Forelimb muscle (tissue), 1 donor: ENCODE measurements around the gene VSIG4. TPM values are rescaled to one million over a fixed set of nuclear protein-coding genes. Genes with fewer than 3 reads are reported as not detected.

Experiments
- DNase-seq: peaks from one replicate; pipeline ENCODE4 v3.0.0-alpha.2; 2013; ENCODE audit warnings: low read depth
- polyA plus RNA-seq: library from polyadenylated mRNA; unstranded; fragments of 120-200 nt; gene quantifications from one replicate; pipeline ENCODE4 v1.2.1, GENCODE V29; 2013; ENCODE audit not compliant: insufficient read length

Gene VSIG4
- polyA plus RNA-seq, 1 donor: 12.1 TPM

GRCh38 chrX:66024092-66024467 lies 15.8 kb downstream of the VSIG4 start:
- no peak for DNase-seq

DNA sequence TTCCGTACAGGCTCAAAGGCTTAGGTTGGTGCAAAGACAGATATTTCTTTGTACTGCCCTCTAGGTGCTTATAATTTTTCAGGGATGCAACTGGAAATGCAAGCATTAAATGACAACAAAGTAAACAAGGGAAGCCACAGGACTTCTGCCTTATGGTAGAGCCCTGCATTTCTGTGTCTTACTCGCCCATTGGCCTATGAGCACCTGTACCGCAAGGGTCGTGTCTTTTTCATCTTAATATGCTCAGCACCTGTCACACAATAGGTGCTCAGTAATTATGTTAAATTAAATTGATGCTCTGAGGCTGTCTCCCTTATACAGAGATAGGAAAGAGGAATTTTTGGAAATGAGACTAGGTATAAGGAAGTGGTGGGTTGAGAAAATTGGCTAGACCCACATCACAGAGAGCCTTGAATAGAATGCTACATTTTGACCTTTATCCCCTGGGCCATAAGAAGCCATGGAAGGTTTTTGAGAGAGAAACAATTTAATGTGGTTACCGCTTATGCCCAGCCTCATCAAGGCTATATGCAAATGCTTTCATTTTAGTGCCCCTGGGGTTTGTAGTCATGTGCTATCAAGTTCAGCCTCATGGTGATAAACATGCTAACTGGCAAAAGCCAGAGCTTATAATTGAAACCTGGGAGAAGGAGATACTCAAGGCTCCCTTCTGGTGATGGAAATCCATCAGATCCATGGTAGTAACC lies 16.3 kb downstream of the VSIG4 start:
- no peak for DNase-seq

DNA sequence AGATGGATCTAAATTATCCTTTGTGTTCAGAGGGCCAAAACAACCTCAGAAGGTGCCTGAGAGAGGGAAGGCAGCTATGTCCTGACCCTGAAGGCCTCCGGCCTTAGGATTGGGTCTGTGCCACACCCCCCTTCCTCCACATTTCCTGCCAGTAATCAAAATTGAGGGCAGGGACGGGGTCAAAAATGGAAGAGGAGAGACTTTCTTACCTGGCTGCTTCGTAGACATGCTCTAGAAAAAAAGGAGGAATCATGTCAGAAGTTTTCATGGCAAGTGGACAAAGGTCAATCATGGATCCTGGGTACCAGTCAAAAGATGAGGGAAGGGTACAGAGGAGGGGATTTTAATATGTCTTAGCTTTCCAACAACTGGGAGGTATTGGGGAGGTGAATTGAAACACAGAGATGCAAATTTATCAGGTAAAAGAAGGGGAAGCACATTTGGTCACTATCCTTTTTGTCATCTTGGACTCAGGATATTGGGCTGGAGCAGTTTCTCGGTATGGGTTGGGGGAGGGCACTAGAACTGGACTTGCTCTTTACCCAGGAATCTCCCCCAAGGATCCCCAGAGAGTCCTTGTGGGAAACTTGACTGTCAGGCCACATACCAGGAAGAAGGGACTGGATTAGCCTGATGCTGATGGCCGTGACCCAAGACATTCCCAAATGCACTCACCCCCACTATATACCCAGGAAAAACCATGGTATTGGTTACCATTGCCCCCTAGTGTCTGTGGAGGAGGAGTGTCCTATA lies 17.1 kb downstream of the VSIG4 start:
- DNase-seq: no peak

DNA sequence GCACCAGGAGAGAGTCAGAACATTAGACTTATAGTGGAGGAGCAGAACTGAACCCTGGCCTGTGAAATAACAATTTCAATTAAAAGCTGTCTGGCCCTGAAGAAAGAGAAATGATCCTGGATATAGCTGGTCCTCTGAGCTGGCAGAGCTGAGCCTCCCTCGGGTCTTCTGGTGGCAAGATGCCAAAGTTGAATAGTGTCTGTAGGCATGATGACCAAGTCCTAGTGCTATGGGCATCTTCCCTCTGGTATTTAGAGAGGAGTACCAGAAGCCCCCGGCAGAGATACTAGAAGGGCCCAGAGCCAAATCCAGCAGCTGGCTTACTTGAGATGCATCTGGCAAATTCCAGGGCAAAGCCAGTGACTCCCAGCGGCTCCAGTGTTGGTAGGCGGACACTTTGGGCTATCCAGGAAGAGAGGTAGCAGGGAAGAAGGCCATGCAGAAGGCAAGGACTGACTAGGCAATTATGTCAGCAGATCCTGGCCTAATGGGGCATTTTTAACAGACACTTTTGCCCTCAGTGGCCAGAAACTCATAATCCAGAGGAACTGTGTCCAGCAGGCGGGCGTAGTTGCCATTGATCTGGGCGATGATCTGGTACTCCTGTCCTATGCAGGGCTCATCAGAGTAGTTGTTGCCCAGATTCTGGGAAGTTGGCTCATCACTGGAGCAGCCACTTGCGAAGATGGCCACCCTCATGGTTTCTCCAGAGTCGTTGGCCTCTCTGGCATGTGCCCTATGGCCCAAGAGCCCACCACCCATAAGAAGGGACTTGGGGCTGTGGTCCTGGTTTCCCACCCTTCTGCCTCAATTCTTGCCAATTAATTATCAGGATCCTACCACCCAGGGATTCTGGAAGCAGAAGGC lies 17.9 kb downstream of the VSIG4 start:
- no peak for DNase-seq

DNA sequence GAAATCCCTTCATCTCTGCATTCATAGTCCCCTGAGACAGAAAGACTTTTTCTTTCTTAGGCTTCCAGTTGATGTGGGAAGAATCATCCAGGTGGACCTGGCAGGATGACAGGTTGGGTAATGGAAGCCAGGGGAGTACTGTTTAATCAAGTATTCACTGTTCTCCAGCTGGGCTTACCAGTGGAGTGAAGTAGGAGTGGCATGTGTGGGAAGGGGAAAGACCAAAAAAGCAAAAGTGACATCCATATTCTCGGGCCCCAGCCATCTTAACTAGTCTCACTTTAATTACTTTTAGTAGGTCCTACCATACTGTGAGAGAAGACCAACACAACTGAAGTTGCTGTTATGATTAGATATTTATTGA lies 18.5 kb downstream of the VSIG4 start:
- DNase-seq: no peak

GRCh38 chrX:66020631-66021334 lies 19.1 kb downstream of the VSIG4 start:
- DNase-seq: no peak

DNA sequence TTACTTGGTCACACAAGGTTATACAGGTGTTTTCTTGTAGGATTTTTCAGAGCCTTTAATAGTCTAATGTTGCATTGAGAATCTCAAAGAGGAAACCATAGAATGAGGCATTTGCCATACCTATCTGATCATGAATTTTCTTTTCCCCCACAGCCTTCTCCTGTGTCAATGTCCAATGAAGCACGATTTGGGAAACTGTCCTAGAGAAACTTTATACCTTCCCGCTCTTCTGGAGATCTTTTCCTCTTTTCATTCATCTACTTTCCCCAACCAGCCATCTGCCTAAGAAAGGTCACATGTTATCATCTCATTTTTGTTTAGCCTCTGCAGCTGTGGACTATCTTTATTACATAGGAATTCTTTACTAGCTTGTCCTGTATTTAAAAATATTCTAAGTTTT lies 19.9 kb downstream of the VSIG4 start:
- no peak for DNase-seq

DNA sequence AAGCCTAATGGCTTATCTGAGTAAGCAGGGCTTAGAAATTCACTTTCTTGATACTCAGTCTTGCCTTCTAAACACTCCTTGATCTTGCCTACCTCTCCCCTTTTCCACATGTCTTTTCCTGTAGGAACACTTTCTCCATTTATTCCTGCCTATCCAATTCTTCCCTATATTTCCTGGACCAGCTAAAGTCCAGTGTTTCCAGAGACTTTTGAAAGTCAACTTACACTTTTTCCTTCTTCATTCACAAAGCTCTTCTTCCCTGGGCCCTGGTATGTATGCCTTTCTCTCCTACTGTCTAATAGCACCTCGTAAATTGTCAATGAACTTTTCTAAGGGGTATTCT lies 20.6 kb downstream of the VSIG4 start:
- no peak for DNase-seq

- DNase-seq: no peak
Measured at GRCh38 chrX:66018585-66019309, 21.1 kb downstream of the VSIG4 start.

DNA sequence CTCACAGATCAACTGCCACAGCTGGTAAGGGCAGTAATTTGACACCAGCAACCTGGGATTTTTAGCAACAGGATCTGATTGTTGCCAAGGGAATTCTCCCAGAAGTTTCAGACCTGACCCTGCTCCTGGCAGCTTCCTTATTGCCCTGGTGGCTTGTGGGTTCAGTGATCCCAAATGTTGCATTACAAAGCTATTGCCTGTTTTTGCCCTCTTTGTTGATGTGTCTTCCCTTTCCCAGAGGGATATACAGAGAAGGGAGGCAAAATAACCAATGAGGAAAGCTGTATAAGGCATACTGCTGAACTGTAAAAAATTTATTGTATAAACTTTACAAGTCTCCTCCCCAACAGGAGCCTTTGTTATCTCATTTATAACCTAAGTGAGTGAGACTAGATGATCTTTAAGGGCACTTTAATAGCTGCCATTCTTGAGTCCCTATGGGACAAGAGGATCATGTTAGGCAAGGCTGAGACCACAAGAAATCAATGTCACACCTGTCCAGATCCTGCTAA lies 22.2 kb downstream of the VSIG4 start:
- DNase-seq: no peak

DNA sequence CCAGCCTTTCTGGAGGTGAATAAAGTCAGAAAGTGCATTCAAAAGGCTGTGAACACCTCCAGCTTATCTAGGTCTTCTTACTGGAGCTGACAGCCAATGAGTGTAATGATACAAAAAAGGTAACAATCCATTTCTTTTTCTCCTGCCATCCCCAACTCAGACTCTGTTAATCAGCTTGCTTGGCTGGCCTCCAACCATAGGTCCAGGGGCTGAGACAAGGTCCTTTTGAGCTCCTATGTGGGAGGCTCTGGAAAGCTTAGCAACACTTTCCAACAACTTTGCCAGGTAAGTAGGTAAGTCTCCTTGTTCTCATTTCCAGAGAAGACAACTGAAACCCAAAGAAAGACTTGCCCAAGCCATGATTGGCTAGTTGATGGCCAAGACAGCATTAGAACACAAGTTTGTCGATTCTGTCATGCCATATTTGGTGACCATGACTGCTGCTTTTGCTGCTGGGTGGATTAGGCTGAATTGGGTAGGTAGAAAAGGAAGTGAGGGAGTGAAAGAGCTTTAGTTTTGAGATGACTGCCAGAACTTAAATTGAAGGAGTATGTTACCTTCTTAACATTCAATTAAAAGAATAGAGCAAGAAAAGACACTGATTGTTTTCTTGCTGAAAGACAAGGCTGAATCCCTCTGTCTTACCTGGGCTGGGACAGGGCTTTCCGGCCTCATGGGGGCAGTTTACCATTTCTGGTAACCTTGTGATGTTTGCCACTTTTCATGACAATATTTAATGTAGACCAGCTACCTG lies 22.8 kb downstream of the VSIG4 start:
- DNase-seq: no peak

DNA sequence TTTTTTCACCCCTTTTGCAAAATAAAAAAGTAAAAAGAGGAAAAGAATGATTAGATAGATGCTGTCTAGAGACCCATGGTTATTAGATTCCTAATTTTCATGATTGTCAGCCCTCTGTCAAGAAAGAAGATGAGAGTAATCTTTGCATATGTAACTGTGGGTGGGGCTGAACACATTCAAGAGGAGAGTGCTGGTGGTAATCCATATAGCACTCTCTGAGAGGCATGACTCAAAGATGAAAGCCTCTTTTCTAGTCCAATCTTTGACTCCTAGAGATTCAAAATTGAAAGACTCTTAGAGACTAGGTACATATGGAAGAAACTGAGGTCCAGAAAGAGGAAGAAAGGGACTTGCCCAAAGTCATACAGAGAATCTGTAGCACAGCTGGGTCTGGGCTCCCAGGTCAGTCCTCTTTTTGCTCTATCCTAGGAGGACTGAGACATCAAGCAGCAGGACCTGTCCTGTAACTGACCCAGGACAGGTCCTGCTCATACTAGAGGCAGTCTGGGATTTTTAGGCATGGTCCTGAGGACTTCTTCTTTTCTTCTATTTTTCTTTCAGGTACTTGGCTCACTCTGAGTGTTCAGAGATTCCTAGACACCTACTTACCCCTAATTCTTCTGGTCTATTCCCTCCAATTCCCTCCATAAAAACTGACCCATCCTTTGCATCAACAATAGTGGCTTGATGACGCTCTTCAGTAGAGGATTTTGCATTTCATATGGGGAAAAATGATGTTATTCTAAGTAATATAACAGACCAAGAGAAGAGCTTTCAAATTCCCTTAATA lies 23.8 kb downstream of the VSIG4 start:
- no peak for DNase-seq

GRCh38 chrX:66015152-66015831 lies 24.6 kb downstream of the VSIG4 start:
- no peak for DNase-seq

DNA sequence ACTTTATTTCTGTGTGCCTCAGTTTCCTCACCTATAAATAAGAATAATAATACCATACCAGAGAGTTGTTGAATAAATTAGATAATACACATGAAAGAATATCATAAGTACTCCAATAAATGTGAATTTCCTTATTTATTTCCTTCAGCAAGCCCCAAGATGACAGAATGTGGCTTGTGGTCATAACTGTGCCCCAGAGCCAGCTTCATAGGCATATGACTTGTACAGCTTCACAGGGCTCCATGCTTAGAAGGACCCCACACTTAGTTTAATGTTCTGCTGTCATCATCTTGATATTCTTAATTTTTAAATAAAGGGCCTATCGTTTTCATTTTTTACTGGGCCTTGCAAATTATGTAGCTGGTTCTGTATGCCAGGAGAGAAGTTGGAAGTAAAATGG lies 25.3 kb downstream of the VSIG4 start:
- no peak for DNase-seq

DNA sequence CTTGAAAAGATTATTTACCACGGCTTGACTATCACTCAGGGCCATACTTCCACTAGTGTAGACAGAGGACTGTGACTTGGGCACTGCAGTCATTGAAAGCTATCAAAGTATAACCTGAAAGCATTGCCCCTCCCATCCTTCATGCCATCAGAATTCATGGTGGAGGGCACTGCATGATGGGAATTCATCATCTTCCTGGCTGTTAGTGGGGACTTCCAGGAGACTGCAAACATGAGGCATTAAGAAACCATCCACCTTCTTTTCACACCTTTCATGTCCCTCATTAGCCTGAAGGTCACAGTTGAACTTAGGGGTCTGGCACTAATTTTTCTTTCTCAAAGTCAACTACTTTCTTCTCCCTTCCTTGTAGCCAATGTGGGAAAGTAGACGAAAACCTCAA lies 25.8 kb downstream of the VSIG4 start:
- DNase-seq: no peak

- DNase-seq: no peak
Measured at GRCh38 chrX:66013194-66013816, 26.6 kb downstream of the VSIG4 start.

DNA sequence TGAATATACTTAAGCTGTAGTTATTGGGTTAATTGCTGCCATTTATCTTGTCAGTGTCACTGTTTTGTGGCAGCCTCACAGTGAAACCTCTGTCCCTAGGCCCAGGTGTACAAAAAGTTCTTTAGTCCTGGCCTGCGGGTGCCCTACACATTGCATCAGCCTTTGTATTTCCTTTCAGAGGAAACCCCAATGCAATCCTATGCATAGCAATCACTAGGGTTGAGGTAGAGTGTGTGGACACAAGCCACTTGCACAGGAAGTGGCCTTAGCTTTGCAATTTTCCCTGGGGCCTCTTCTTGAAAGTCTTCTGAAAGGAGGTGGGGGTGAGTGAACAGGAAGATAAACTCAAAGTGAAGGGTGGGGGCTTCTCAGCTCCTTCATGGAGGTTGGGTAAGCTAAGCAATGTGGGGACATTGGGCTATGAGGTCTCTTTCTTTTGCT lies 27.8 kb downstream of the VSIG4 start:
- DNase-seq: no peak

DNA sequence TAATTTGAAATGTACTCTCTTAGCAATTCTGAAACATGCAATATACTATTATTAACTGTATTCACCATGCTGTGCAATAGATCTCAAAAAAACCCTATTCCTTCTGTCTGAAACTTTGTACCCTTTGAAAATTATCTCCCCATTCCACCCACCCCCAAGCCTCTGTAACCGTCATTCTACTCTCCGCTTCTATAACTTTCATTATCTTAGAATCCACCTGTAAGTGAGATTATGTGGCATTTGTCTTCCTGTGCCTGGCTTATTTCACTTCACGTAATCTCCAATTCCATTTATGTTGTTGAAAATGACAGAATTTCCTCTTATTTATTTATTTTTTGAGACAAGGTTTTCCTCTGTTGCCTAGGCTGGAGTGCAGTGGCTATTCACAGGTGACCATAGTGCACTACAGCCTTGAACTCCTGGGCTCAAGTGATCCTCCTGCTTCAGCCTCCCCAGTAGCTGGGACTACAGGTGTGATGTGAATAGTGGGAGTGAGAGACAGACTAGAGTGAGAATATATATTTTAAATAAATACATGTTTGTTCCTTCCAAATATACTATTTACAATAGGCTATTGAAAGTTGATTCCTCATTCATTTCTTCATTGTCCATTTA lies 30.5 kb downstream of the VSIG4 start:
- DNase-seq: no peak
